HL-60 (cell line): ENCODE measurements around the gene DPP4.

Experiments
- DNase-seq, 2 experiments: peaks; one replicate each; pipeline ENCODE4 v3.0.0-alpha.2; 2010 to 2020; ENCODE audit warnings: low read depth in 1 of 2, low spot score in 1 of 2
- H3K27ac ChIP-seq: fragments of 250-450 bp; sonication (Bioruptor Pico); replicated peaks from 2 replicates; pipeline ENCODE4 v1.5.1; 2020; ENCODE audit warnings: mild to moderate bottlenecking, moderate library complexity
- H3K27me3 ChIP-seq: fragments of 250-450 bp; sonication (Bioruptor Pico); 2 replicates; pipeline ENCODE4 v1.5.1; 2021; ENCODE audit warnings: mild to moderate bottlenecking, moderate library complexity; ENCODE audit not compliant: insufficient read depth, poor library complexity, severe bottlenecking
- H3K4me3 ChIP-seq: replicated peaks from 2 replicates; pipeline ENCODE4 v1.5.1; 2011; ENCODE audit warnings: mild to moderate bottlenecking, control low read depth, low read length; ENCODE audit not compliant: insufficient read depth
- CTCF ChIP-seq: IDR thresholded peaks from one replicate; pipeline ENCODE4 v1.5.1; 2011; ENCODE audit warnings: low read length, control low read depth, inconsistent platforms; ENCODE audit not compliant: insufficient read depth
- GABPA ChIP-seq: IDR thresholded peaks from 2 replicates; pipeline ENCODE4 v1.6.1; 2012; ENCODE audit warnings: low read depth
- POLR2AphosphoS5 ChIP-seq: IDR thresholded peaks from 2 replicates; pipeline ENCODE4 v1.6.1; 2012; ENCODE audit warnings: low read depth
- REST ChIP-seq: IDR thresholded peaks from 2 replicates; pipeline ENCODE4 v1.6.1; 2012; ENCODE audit warnings: low read depth; ENCODE audit not compliant: insufficient replicate concordance
- SPI1 ChIP-seq: IDR thresholded peaks from 2 replicates; pipeline ENCODE4 v1.6.1; 2012; ENCODE audit warnings: low read depth, mild to moderate bottlenecking, borderline replicate concordance

Gene DPP4

GRCh38 chr2:162106146-162106551, 32.1 kb upstream of the DPP4 start:
- no peak overlapping the region for H3K4me3 ChIP-seq
- H3K27me3 ChIP-seq, result peaks cover 5% of the 10 kb centered on the region
- DNase-seq, result no peak
- no peak overlapping the region for H3K27ac ChIP-seq
- TF ChIP-seq SPI1 (no peak), POLR2AphosphoS5 (no peak)

GRCh38 chr2:162103443-162104009, 29.5 kb upstream of the DPP4 start:
- DNase-seq, result no peak
- peaks cover 5% of the 10 kb centered on the region for H3K27me3 ChIP-seq
- TF ChIP-seq GABPA (no peak), SPI1 (no peak), REST (peak; percentile 13)
- H3K4me3 ChIP-seq, result no peak overlapping the region
- no peak overlapping the region for H3K27ac ChIP-seq

- Histone ChIP-seq H3K27ac (no peak overlapping the region), H3K4me3 (no peak overlapping the region), H3K27me3 (no peaks in the 10 kb centered on the region)
- no peak for DNase-seq
- TF ChIP-seq CTCF (no peak), SPI1 (no peak), GABPA (no peak), REST (no peak), POLR2AphosphoS5 (no peak)
These were observed 26.6 kb upstream of the DPP4 start for GRCh38 chr2:162100579-162100978.

GRCh38 chr2:162099836-162100235, 25.8 kb upstream of the DPP4 start:
- no peak for DNase-seq
- H3K27me3 ChIP-seq, result no peaks in the 10 kb centered on the region
- TF ChIP-seq POLR2AphosphoS5 (no peak), CTCF (no peak), REST (no peak), GABPA (no peak), SPI1 (no peak)
- no peak overlapping the region for H3K4me3 ChIP-seq
- H3K27ac ChIP-seq, result no peak overlapping the region
